HG03457 (cell line): Measurements from ENCODE around the gene CCL23.
"Not testable (repeated sequence)": the region's sequence is repeated elsewhere in the genome, so short reads cannot be mapped to it uniquely, and the experiment has no call there.

Experiments
- ATAC-seq: cut with Tn5 transposase; IDR thresholded peaks from one replicate; pipeline ENCODE4 v1.9.1; 2021; ENCODE audit warnings: moderate number of reproducible peaks; ENCODE audit not compliant: unreplicated experiment

The CCL23 gene

GRCh38 chr17:36004594-36005108 is 13.1 kb downstream of the CCL23 start:
- no peak for ATAC-seq

GRCh38 chr17:36002631-36003030 is 15.1 kb downstream of the CCL23 start:
- no peak for ATAC-seq

- ATAC-seq: no peak
Measured at GRCh38 chr17:36001862-36002603, 15.7 kb downstream of the CCL23 start.

GRCh38 chr17:36001110-36001771 is 16.5 kb downstream of the CCL23 start, which contains the start of gene CCL15:
Gene CCL15 (minus strand): TSS chr17:36001553. CDS start chr17:36001492, 61 bp downstream.
- no peak for ATAC-seq

GRCh38 chr17:36000732-36001109 is 17.1 kb downstream of the CCL23 start:
- ATAC-seq: no peak

GRCh38 chr17:35998756-35999155 is 19.0 kb downstream of the CCL23 start:
- no peak for ATAC-seq

GRCh38 chr17:35998018-35998545 is 19.7 kb downstream of the CCL23 start:
- ATAC-seq: no peak

GRCh38 chr17:35995346-35995745 is 22.4 kb downstream of the CCL23 start:
- ATAC-seq: not testable (repeated sequence)

DNA sequence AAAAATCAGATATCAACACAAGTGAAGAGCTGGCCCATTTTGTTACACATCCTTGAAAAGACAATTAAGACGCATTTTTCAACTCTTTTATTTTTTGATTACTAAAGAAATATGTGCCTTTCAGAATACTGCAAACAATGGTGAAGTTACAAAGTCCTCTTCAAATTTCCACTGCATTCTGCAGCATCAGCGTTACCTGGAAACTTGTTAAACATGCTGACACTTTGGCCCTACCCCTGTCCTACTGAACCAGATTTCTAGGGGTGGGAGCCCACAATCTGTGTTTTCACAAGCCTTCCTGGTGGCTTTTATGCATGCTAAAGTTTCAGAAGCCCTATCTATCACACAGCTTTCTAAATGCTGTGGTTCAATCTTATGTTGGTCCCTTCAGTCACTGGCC is 26.7 kb downstream of the CCL23 start:
- ATAC-seq: no peak

DNA sequence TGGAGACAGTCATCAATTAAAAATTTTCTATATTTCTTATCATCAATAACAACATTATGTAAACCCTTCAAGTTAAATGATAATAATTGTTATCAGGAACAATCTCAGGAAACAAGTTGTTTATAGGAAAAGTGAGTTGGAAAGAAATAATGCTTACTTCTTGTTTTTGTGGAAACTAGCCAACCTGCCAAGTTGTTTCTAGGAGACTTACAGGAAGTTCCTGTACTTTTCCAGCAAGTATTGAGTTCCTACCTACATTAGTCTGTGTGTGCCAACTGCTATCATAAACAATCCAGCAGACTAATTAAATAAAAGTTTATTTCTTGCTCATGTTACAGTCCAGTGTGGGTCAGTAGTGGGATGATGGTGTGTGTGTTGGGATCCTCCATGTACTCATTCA is 29.6 kb downstream of the CCL23 start:
- no peak for ATAC-seq

- no peak for ATAC-seq
Measured at GRCh38 chr17:35986643-35987042, 31.1 kb downstream of the CCL23 start, which contains the start of gene CCL14. Gene CCL14 (minus strand): TSS chr17:35986729. CDS start chr17:35986649, 80 bp downstream.

DNA sequence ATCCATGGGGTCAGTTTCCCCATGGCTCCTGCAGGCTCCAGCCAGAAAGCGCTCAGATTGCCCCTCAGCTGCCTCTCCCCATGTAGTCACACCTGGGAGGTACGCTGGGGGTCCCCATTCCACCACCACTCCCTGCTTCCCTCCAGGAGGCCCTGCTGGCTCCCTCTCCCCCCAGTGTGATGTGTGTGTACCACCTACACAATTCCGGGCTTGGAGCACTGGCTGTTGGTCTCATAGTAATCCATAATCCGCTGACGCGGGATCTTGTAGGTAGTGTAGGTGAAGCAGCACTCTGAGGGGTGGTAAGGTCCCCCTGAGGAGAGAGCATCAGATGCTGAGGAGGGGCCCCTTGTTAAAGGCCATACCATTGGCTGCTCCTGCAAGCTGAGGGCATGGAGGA is 33.6 kb downstream of the CCL23 start:
- no peak for ATAC-seq

- ATAC-seq: no peak
Measured at GRCh38 chr17:35982409-35983191, 35.2 kb downstream of the CCL23 start.

- ATAC-seq: no peak
Measured at GRCh38 chr17:35981908-35982330, 35.9 kb downstream of the CCL23 start.

- ATAC-seq: no peak
Measured at GRCh38 chr17:35981246-35981645, 36.5 kb downstream of the CCL23 start, which contains the start of gene CCL16. Gene CCL16 (minus strand): TSS chr17:35981497. CDS start chr17:35981420, 77 bp downstream.

DNA sequence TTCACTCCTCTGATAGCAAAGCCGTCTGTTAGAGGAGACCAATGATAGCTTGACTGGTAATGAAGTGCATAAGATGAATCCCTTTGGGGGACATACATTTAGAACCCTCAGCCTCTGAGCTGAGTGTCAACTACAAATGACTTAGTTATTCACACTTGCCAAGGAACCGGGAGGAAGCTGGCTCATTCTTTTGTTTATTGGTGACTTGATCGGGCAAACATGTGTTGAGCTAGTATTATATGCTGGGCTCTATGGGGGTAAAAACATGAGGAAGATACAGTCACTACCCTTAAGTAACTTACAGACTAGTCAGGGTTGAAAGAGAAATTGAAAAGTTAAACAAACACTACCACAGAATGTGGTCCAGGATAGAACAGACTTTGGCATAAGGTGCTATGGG is 39.4 kb downstream of the CCL23 start:
- ATAC-seq: no peak

- no peak for ATAC-seq
Measured at GRCh38 chr17:35977509-35977908, 40.3 kb downstream of the CCL23 start.

GRCh38 chr17:35973333-35974260 is 44.2 kb downstream of the CCL23 start:
- ATAC-seq: no peak

DNA sequence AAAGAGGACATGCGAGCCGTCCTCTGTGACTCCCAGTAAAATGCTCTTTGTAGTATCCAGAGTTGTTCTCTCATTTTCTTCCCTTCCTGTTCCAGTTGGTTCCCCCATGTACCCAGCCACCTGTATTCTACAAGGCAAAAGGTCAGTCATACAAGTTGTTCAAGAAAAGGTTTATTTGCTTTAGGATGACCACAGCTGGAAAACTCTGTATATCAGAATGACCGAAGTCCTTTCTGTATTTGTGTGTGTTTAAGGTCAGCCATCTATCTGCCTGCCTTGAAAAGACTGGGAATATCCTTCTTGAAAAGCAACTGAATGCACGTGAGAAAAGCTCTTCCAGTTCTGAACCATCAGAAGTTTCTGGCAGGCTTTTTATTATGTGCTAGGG is 44.8 kb downstream of the CCL23 start:
- no peak for ATAC-seq

GRCh38 chr17:35972535-35972934 is 45.2 kb downstream of the CCL23 start:
- ATAC-seq: no peak
